IPS-NIHi11 (cell line): Measurements from ENCODE around the gene NTN4.
"Not testable (repeated sequence)": the region's sequence is repeated elsewhere in the genome, so short reads cannot be mapped to it uniquely, and the experiment has no call there.

ENCODE experiments used
- DNase-seq: peaks from one replicate; pipeline ENCODE4 v3.0.0; 2012; ENCODE audit warnings: mixed read lengths, low spot score

NTN4 gene

DNA sequence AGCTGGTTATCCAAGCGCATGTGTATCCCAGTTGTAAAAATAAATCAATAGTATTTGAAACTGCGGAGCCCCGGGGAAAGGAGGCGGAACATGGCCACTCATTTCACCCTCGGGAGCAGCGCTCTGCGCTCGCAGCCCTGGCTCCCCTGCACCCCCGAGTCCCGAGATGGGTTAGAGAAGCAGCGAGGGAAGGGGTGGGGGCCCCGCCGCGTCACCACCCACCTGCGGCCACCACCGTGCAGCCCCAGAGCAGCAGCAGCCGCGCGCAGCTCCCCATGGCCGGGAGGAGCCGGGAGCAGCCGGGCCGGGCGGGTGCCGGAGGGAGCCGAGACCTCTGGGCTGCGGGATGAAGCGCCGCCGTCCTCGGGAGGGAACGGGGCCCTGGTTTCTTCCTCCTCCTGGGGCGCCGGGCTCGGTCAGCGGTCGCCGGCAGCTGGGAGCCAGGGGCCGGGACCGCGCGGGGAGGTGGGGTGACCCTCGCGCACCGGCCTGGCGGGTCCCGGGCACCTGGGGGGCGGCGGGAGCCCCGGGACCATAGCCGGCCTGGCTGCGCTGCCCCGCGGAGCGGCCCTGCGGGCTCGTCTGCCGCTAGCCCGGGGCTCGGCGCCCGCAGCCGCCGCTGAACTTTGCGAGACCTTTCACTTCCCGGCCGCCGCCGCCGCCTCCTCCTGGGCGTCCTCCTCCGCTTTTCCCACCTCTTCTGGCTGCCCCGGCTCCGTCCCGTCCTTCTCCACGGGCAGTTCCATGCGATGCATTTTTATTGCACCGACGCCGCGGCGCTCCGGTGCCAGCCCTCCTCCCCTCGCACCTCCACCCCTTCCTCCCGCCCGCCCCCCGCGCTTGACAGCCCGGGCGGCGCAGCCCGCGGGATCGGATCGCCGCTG lies at the start of gene NTN4:
Gene NTN4 (minus strand): TSS at position 732 of the 884 bp plus-strand sequence. CDS start 455 bp downstream, at position 277.
- peak; percentile 71 for DNase-seq

DNA sequence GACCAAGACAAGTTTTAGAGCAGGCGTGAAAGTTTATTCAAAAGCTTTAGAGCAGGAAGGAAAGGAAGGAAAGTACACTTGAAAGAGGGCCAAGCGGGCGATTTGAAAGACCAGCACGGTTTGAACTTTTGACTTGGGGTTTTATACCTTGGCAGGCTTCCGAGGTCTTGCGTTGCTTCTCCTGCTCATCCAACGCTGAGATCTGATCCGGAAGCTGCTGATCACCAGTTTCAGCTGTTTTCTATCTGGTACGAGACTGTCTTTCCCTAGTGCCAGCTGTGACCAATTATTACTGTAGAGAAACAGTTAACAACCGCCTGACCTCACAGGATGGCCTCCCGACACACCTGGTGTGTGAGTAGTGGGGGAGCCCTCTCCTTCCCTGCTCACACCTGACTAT lies 47.6 kb upstream of the NTN4 start:
- DNase-seq = no peak

DNA sequence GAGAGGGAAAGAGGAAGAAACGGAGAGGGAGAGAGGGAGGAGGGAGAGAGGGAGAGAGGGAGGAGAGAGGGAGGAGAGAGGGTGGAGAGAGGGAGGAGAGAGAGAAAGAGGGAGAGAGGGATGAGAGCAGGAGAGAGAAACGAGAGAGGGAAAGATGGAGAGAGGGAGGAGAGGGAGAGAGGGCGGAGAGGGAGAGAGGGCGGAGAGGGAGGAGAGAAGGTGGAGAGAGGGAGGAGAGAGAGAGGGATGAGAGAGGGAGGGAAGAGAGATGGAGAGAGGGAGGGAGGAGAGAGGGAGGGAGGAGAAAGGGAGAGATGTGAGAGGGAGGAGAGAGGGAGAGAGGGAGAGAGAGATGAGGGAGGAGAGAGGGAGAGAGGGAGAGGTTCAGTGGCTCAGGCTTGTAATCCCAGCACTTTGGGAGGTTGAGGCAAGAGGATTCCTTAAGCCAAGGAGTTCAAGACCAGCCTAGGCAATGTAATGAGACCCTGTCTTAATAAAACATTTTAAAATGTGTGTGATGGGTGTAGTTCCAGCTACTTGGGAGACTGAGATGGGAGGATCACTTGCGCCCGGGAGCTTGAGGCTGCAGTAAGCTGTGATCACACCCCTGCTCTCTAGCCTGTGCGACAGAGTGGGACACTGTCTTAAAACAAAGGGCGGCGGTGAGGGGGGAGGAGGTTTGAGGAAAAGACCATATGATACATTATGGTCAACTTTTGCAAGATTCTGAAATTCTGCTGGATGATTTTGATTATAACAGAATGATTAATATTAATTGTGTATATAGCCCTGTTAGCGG lies 46.9 kb upstream of the NTN4 start:
- no peak for DNase-seq

DNA sequence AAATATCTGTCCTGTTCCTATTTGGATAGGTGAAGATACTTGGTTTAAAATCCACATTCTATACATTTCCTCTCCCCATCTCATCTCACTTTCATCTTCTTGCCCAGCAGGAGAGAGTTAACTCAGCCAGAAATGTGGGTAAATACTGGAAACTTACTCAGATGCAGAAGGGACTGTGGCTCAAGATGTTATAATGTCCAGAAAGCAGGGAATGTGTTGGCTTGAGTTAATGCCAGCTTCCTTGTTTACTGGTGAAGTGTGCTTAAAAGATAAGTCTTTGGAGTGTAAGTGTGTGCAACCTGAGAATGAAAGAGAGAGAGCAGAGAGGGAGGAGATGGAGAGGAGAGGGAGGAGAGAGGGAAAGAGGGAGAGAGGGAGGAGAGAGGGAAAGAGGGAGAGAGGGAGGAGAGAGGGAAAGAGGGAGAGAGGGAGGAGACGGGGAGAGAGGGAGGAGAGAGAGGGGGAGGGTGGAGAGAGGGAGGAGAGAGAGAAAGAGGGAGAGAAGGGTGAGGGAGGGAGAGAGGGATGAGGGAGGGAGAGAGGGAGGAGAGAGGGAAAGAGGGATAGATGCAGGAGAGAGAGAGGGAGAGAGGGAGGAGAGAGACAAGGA lies 46.2 kb upstream of the NTN4 start:
- no peak for DNase-seq

DNA sequence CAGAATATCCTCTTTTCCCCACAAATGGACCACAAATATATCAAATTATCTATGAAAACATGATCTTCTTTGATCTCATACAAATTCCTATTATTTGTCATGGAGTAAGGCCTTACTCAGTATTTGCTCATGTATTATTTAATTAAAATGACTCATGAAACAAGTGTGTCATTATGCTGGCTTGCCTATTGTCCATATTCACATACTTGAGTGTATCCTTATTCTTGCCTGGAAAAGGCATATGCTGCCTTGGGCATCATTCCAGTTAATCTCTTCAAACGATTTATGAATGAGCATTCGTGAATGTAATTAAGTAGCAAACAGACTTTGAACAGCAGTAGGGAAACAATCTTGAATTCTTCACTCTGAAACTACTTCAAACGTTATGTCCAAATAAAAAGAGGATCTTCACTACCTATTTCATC lies 45.6 kb upstream of the NTN4 start:
- no peak for DNase-seq

DNA sequence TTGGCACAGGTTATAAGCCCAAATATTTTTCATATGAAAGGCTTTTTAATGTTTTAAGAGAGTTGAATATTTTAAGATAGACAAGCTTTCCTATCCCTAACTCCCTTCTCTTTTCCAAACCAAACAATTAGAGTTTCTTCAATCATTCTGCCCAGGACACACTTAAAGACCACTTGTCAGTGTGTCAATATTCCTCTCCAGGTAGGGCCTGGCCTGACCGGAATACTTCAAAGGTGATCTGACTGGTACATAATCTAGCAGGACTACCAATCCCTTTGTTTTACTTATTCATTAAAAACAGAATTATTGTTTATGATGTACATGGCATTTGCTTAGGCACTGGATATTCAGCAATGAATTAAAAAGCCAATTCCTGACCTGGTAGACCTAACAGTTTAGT lies 44.0 kb upstream of the NTN4 start:
- no peak for DNase-seq

DNA sequence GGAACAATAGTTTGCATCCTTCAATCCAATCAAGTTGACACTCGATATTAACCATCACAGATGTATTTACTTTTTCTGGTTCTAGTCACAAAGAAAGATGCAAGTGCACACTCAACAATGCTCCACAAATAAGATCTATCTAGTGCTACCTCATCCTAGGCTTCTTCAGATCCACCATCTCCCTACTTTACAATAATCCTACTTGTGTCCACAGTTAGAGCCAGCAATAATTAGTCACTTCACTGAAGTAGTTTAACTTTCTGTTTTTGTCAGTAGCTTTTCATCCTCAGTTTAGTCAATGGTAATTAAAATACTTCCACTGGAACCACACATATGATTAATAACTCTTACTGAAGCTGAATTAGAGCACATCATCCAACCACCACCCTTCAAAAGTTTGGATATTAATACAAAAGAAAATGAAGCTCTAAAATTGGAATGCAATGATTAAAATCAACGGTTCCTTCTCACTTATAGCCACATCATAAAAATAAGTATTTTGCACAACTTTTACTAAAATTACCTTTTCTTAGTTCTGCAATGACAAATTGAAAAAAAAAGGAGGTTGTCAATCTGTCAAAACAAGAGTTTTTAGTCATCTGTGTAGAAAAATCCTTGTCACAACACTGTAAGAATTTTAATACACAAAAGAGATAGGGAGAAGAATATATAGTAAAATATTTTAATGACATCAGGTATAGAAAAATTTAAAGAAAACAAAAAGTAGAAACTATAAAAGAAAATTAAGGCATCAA lies 39.9 kb upstream of the NTN4 start:
- DNase-seq = no peak

DNA sequence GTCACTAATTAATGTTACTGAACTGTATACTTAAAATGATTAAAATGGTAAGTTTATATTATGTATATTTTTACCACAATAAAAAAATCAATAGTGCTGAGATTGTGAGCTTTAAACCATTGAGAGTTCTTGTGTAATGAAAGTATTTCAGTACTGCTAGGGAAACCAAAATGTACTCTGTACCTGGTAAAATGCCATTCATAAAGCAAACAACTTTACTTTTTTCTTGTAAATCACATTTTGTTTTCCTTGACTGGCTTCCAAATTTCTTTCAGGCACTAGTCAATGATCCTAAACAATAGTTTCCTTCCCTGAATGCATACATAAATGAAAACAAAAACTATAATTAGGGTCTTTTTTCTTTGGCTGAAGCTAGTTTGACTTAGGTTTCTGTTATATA lies 38.8 kb upstream of the NTN4 start:
- no peak for DNase-seq

DNA sequence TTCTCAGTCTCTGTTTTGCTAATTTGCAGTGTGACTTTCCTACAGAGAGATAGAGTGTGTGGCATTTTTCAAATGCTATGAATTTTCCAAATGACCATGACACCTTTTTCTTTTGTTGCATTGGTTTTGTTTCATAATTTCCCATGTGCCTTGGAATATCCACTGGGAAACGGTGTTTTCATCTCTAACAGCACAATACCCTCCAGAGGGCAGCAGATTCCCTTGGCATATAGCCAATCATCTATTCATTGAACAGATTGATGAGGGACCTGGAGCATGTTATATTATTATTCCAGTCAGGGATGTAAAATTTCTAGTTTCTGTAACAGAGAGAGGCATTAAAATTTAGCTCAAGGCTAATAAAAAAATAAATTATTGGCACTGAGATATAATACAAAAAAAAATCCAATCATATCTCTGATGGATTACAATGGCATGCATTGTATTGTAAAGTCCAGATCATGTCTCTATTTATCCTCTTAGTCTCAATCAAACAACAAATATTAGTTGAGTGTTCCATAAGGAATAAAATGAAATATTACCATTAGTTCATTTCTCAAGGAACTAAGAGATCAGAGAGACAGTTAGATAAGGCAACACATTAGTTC lies 29.6 kb upstream of the NTN4 start:
- peak; percentile 38 for DNase-seq

DNA sequence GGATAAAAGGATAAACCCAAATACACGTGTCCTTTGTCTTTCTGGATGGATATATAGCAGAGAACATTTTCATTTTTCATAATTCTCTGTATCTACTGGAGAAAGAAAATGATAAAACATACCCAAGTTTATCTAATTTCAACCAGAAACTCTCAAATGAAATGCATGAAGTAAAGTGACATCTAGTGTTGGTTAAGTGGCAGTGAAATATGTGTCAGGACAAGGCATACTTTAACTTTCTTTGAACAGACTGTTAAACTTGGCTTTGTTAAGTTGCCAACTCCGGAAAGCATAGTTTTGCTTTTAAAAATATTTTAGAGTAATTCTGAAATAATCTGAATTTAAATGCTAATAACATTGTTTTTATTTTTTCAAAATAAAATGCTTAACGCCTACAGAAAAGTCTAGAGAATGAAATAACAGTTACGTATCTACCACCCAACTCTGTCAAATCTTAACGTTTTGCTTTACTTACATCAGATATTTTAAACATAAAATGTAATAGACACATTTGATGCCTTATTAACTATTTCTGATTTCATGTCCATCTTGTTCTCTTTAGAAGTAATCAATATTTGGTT lies 25.2 kb upstream of the NTN4 start:
- DNase-seq = peak; percentile 38

DNA sequence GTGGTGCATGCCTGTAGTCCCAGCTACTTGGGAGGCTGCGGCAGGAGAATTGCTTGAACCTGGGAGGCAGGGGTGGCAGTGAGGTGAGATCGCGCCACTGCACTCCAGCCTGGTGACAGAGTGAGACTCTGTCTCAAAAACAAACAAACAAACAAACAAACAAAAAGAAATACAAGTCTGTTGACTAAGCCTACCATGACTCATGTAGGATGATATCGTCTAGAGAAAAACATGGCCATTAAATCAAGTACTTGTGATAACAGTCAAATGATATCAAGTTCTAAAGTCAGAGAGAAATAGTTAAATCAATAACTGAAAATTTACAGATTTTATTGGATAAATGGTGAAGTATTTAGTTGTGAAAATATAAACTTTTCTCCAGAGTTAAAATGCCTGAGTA lies 21.6 kb upstream of the NTN4 start:
- DNase-seq = not testable (repeated sequence)

DNA sequence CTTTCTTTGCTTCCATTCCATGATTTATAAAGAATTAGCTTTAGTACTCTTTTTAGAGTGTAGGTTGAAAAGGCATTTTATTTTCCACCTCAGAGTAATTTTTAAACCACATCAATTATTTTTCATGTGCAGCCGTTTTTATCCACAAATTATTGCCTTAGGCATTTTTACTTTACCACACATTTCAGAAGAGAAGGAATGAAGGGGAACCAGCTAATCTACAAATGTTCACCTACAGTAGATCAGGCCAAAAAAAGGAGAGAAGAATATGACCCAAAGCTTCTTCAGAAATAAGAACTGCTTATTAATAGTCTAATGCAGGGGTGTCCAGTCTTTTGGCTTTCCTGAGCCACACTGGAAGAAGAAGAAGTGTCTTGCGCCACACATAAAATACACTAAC lies 19.8 kb upstream of the NTN4 start:
- DNase-seq = no peak

DNA sequence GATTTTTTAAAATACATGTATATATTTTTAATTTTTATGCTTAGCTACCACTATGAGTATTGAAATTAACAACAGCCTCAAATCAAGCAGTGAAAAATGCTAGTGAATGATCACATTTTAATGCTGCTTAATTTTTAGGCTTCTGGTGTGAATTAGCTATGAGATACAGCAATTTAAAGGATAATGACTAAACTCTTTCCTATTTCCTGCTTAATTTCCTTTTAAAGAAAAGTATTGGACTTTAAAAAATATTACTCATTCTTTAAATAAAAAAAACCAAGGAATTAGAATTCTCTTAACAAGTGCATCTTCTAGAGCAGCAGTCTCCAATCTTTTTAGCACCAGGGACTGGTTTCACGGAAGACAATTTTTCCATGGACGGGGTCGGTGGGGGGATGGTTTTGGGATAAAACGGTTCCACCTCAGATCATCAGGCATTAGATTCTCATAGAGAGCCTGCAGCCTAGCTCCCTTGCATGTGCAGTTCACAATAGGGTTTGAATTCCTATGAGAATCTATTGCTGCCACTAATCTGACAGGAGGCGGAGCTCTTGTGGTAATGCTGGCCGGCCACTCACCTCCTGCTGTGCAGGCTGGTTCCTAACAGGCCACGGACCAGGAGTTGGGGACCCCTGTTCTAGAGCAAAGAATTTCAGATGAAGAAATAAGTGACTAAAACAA lies 18.6 kb upstream of the NTN4 start:
- DNase-seq = no peak

DNA sequence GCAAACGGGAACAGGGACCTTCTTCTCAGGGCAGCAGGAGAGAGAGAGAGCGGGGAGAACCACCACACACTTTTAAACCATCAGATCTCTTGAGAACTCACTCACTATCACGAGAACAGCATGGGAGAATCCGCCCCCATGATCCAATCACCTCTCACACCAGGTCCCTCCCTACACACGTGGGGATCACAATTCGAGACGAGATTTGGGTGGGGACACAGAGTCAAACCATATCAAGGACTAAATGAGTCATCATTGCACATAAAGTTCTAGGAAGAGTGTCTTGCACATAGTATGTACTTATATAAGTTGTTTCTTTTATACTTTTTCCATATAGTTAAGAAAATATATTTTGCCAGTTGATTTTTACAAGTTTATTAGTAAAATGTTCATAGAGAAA lies 17.6 kb upstream of the NTN4 start:
- no peak for DNase-seq

DNA sequence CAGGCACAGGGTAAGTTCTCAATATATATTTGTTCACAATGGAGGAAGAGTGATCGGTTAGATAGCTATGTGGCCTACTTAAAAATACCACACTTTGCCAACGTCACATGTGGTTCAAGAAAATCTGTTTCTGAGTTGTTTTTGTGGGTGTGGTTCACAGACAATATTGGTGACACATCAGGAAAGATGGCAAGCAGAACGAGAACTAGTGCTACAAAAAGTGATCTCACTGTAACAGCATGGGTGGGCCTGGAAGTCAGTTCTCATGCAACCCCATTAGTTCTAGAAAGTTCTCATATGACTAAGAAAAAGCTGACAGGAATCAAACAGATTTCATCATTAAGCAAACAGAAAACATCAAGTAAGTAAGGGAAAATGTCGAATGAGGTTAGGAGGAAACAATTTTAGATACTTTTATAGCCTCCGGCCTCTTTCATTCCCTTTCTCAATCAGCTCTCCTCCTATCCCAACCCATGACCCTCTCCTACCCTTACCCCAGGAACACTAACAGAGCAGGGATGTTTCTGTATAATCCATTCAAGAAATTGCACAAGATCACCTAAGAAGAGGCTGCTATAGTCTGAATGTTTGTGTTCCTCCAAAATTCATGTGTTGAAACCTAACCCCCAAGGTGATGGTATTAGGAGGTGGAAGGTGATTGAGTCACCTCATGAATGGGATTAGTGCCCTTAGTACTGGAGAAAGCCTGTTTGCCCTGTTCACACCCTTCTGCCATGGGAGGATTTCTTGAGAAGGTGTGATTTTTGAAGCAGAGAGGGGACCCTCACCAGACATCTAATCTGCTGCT lies 15.5 kb upstream of the NTN4 start:
- DNase-seq = no peak

DNA sequence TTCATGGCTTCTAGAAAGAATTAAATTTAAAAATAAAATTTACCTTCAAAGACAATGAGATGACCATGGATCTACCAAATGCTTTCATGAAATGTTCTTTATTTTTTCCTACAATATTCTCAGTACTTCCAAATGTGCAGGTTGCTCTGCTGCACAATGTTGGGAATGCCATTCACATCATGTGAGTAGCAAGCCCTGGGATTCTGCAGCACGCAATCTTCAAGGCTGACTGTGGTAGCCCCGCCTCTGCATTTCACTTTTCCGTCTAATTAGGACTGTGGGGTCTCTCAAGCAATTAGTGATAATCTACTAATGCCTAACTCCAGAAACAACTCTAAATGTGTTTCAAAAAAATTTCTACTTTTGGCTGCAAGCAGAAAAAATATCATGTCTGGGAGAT lies 13.7 kb upstream of the NTN4 start:
- no peak for DNase-seq

DNA sequence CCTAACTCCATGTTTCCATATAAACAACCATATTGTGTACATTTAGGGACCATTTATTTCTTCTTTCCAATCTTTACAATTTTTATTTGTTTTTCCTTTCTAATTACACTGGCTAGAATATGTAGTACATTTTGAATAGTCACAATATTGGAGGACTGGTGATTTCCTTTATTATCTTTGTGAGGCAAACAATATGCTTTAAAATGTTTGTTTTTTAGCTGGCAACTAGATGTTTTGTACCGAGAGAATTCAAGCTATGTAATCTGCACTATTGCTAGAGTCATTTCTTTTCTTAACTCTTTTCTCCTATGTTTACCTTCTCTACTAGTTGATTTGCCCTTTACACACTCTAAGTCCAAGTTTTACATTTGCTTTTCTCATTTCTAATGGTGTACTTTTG lies 13.3 kb upstream of the NTN4 start:
- no peak for DNase-seq

DNA sequence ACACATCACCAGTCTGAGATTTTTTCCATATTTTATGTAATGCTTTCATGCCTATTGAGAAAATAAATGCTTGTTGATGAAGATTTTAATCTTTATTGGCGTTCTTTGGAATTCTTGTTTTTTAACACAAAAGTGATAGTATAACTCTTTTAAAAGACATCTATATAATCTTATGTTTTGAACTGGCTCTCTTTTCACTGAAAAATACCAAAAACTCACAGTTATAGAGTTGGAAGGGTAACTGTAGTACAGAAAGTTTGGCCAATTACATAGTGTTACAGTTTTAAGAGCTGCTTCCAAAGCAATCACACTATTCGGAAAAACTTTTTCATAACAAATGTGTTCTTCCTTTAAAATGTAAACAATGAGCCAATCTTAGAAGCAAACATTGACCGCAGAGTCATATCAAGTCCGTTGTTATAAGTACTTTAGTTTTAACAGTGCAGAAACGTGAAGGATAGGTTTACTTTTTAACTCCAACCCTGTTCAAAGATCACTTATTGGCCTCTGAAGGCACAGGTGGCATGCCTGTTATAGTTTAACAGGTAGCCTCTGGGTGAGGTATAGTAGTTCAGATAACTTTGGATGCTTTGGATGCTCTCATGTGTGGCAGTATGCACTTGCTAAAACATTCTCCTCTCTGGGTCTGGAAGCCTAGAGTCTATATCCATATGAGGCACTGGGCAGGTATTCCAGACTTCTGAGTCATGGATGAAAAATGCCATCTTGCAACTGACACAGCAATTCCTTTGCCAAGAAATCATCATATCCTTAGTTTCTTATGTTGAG lies 12.1 kb upstream of the NTN4 start:
- peak; percentile 36 for DNase-seq

DNA sequence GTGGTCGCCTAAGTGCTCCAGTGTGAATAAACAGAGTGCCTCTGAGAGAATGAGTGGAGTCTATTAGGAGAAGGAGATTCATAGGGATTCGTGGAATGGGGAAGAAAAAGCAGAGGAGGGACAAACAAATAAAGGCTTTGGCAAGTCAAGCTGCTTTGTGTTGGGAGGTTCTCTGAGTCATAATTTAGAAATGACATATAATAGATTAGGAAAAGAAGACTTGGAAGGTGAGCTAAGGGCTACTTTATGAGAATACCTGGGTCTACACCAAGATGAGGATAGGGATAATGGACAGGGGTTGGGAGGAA lies 6.4 kb upstream of the NTN4 start:
- DNase-seq = no peak
